Psoas muscle (tissue), 8 donors: Measurements from ENCODE around the gene EYA2. TPM values are rescaled to one million over a fixed set of nuclear protein-coding genes. Genes with fewer than 3 reads are reported as not detected.

Source experiments
- ATAC-seq, 4 donors: fragments of 200-7000 bp; cut with Tn5 transposase; one replicate each; pipeline ENCODE4 v1.9.1; 2020; ENCODE audit warnings: moderate library complexity in 3 of 4, mild to moderate bottlenecking in 2 of 4
- DNase-seq, 2 donors: peaks; one replicate each; pipeline ENCODE4 v3.0.0-alpha.2; 2020
- H3K27ac ChIP-seq: fragments of 200-600 bp; one replicate; pipeline ENCODE4 v1.8.0; 2022
- H3K27me3 ChIP-seq, 3 donors: fragments of 200-600 bp in 1 of 3; one replicate each; pipeline versions ENCODE4 v1.6.1 to v1.8.0; 2013 to 2022; ENCODE audit warnings: low read length in 2 of 3, mild to moderate bottlenecking in 2 of 3, moderate library complexity in 1 of 3; ENCODE audit not compliant: insufficient read depth in 3 of 3
- H3K36me3 ChIP-seq, 2 donors: fragments of 200-600 bp in 1 of 2; one replicate each; pipeline versions ENCODE4 v1.6.1 to v1.8.0; 2013 to 2022; ENCODE audit warnings: low read depth in 1 of 2, mild to moderate bottlenecking in 1 of 2, moderate library complexity in 1 of 2; ENCODE audit not compliant: insufficient read depth in 1 of 2
- H3K4me1 ChIP-seq: fragments of 200-600 bp; one replicate; pipeline ENCODE4 v1.8.0; 2022
- H3K4me3 ChIP-seq: fragments of 200-600 bp; one replicate; pipeline ENCODE4 v1.8.0; 2022; ENCODE audit warnings: mild to moderate bottlenecking
- H3K9me3 ChIP-seq: fragments of 200-600 bp; one replicate; pipeline ENCODE4 v1.8.0; 2022
- whole genome bisulfite sequencing, 3 donors: extraction: QIAGEN DNeasy Blood & Tissue Kit; methylation state at CpG; one replicate each; pipeline versions ENCODE4 v1.1.6 to v1.1.7; 2013; 5-methylcytosine and 5-hydroxymethylcytosine counted together
- intact Hi-C, 2 donors: fragments of 100-400 bp; cut with DNase I; formaldehyde crosslinking; loops; one replicate each; pipeline versions ENCODE4 v1.11.0 to v1.14.2; 2022
- polyA plus RNA-seq, 3 donors: library from polyadenylated mRNA; stranded (reverse); fragments of 200-250 nt; gene quantifications; one replicate each; pipeline ENCODE4 v1.2.3, GENCODE V29; 2013
- total RNA-seq, 4 donors: library from RNA; stranded (reverse); fragmentation: NEBNext Ultra II Directional in 2 of 4; extraction: Animal tissue kit (Norgen Biotek cat#: 25700) in 2 of 4; gene quantifications; one replicate each; pipeline versions ENCODE4 v1.2.1 to v1.2.4, GENCODE V29; 2021 to 2023
- TF ChIP-seq, protein P1 (sequence below): fragments of 200-600 bp; IDR thresholded peaks from one replicate; pipeline ENCODE4 v1.8.0; 2022; ENCODE audit warnings: antibody characterized with exemption
- donor health status: healthy with polysubstance abuse.
- donor health status: DM: no; HTN: no; CAD: no; lungs with moderate emphysema.
- donor health status: Bipolar disorder and iron deficiency.
- donor health status: healthy.
- donor health status: DM: yes; HTN: yes; CAD: no.
- donor health status: DM: no; HTN: no; CAD: no.
- donor health status: DM: no; HTN: no; CAD: no.
- donor health status: DM: yes; HTN: yes; CAD: no.

EYA2 gene
- total and polyA plus RNA-seq, 7 donors: 0.72 to 4.0 (median 2.0) TPM

DNA sequence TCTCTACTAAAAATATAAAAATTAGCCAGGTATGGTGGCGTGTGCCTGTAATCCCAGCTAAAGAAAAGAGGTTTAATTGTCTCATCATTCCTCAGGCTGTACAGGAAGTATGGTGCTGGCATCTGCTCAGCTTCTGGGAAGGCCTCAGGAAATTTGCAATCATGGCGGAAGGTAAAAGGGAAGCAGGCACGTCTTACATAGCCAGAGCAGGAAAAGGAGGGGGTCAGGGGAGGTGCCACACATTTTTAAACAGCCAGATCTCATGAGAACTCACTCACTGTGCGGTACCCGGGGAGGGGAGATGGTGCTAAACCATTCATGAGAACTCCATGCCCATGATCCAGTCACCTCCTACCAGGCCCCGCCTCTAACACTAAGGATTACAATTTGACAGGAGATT is 191.7 kb downstream of the EYA2 start:
- ATAC-seq (no peak), DNase-seq (no peak)
- H3K4me1 ChIP-seq: no peaks in the 10 kb centered on the region
- intact Hi-C loops: no loop called here
- 58 to 63% (median 59%) methylated on average over 6 of the region's 6 CpGs for WGBS, 3 donors
- no peaks in the 10 kb centered on the region for H3K27me3 ChIP-seq
- H3K4me3 ChIP-seq: no peak overlapping the region
- H3K36me3 ChIP-seq: no peaks in the 10 kb centered on the region
- TF ChIP-seq, protein P1, sequence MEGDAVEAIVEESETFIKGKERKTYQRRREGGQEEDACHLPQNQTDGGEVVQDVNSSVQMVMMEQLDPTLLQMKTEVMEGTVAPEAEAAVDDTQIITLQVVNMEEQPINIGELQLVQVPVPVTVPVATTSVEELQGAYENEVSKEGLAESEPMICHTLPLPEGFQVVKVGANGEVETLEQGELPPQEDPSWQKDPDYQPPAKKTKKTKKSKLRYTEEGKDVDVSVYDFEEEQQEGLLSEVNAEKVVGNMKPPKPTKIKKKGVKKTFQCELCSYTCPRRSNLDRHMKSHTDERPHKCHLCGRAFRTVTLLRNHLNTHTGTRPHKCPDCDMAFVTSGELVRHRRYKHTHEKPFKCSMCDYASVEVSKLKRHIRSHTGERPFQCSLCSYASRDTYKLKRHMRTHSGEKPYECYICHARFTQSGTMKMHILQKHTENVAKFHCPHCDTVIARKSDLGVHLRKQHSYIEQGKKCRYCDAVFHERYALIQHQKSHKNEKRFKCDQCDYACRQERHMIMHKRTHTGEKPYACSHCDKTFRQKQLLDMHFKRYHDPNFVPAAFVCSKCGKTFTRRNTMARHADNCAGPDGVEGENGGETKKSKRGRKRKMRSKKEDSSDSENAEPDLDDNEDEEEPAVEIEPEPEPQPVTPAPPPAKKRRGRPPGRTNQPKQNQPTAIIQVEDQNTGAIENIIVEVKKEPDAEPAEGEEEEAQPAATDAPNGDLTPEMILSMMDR: no peak
- H3K9me3 ChIP-seq: no peaks in the 10 kb centered on the region
- no peak overlapping the region for H3K27ac ChIP-seq

DNA sequence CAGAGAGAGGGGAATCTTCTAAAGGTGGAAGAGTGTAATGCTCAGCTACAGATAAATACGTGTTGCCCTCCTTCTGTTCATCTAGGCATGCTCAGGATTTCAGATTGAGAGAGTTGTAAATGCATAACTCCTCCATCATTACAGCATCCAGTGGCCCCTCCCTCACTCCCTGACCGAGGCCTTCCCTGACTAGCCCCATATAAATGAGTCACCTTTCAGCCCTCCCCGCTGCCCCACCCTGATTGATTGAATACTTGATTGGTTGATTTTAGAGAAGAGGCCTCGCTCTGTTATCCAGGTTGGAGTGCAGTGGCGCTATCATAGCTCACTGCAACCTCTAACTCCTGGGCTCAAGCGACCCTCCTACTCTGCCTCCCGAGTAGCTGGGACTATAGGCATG is 193.7 kb downstream of the EYA2 start:
- DNase-seq: no peak
- Histone ChIP-seq H3K9me3 (no peaks in the 10 kb centered on the region), H3K4me1 (no peaks in the 10 kb centered on the region), H3K4me3 (no peak overlapping the region), H3K36me3 (no peaks in the 10 kb centered on the region), H3K27ac (no peak overlapping the region), H3K27me3 (no peaks in the 10 kb centered on the region)
- no peak for ATAC-seq
- intact Hi-C loops: no loop called here
- TF ChIP-seq, protein P1: no peak
- 86 to 91% (median 88%) methylated on average over 7 of the region's 7 CpGs for WGBS, 3 donors

DNA sequence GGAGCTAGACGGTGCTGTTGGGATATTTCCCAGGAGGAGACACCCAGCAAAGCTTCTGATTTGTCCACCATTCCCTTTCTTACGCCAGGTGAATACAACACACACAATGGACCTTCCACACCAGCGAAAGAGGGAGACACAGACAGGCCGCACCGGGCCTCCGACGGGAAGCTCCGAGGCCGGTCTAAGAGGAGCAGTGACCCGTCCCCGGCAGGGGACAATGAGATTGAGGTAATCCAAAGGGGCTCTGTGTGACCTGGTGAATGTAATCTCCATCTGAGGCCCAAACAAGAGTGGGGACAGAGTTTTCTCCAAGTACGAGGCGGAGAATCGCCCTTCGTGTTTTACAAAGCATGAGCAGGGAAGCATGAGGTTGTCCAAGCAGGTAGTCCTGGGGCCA is 194.5 kb downstream of the EYA2 start:
- Histone ChIP-seq H3K4me3 (no peak overlapping the region), H3K4me1 (no peaks in the 10 kb centered on the region), H3K36me3 (no peaks in the 10 kb centered on the region), H3K27me3 (no peaks in the 10 kb centered on the region), H3K9me3 (no peaks in the 10 kb centered on the region), H3K27ac (no peak overlapping the region)
- DNase-seq (no peak), ATAC-seq (no peak)
- WGBS, 3 donors: 90 to 93% (median 90%) methylated on average over 15 of the region's 15 CpGs
- intact Hi-C loops: no loop called here
- TF ChIP-seq, protein P1: no peak

DNA sequence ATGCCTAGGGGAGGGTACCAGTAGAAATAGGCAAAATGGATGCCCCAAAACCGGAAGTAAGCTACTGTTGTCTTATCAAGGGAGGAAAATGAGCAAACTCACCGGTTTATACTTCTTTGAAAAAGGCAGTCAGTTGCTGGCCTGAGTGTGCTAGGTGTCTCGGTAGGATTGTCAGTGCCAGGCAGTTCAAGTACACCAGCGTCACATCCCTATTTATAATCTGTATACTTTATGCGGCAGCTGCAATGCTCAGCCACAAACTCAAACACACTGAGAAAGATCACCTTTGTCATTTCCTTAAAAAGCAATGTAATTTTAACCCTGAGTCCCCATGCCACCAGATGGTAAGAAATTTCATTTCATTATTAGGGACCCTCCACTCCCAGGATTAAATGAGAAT is 196.2 kb downstream of the EYA2 start:
- Histone ChIP-seq H3K4me1 (no peaks in the 10 kb centered on the region), H3K9me3 (no peaks in the 10 kb centered on the region), H3K27me3 (no peaks in the 10 kb centered on the region), H3K27ac (no peak overlapping the region), H3K4me3 (no peak overlapping the region), H3K36me3 (no peaks in the 10 kb centered on the region)
- DNase-seq (no peak), ATAC-seq (no peak)
- TF ChIP-seq, protein P1: no peak
- intact Hi-C loops: no loop called here
- 85 to 90% (median 87%) methylated on average over 5 of the region's 5 CpGs for WGBS, 3 donors

DNA sequence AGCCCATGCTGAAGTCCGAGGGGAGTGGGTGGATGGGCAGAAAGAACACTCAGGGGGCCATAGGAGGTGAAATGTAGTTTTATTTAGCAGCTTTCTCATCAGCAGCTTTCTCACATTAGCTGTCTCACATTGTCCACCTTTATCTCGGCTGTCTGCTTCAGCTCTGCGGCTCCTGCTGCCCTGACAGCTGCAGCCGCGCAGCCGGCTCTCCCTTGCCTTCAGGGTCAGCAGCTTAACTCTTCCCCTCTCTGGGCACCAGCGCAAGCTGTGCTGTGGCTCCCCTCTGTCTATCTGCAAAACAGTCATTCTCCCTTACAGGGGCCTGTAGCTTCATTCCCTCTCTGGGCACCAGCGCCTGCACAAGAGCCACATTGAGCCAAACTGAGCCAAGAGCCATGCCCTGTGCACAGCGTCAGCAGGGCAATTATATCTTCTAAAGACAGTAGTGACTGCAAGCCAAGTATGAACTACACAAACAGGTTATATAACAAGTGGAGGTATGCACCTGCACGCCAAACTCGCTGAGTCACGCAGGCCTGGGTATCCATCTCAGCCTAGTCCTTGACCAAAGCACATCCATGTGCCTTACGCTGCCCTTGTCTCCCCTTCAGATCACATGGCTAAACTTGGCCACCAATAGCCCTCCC is 198.8 kb downstream of the EYA2 start:
- H3K4me3 ChIP-seq: no peak overlapping the region
- H3K9me3 ChIP-seq: no peaks in the 10 kb centered on the region
- no peak overlapping the region for H3K27ac ChIP-seq
- WGBS, 3 donors: 80 to 89% (median 81%) methylated on average over 13 of the region's 13 CpGs
- intact Hi-C loops: no loop called here
- TF ChIP-seq, protein P1: no peak
- ATAC-seq (no peak), DNase-seq (no peak)
- no peaks in the 10 kb centered on the region for H3K4me1 ChIP-seq
- H3K27me3 ChIP-seq: peaks cover 0 to 2% (median 0%) of the 10 kb centered on the region in 3 donors
- H3K36me3 ChIP-seq: no peaks in the 10 kb centered on the region
